ENCODE results near the gene ASIC2.
A peak's percentile ranks its signal among the peaks of the same experiment; 100 is the strongest.

Gene ASIC2

DNA sequence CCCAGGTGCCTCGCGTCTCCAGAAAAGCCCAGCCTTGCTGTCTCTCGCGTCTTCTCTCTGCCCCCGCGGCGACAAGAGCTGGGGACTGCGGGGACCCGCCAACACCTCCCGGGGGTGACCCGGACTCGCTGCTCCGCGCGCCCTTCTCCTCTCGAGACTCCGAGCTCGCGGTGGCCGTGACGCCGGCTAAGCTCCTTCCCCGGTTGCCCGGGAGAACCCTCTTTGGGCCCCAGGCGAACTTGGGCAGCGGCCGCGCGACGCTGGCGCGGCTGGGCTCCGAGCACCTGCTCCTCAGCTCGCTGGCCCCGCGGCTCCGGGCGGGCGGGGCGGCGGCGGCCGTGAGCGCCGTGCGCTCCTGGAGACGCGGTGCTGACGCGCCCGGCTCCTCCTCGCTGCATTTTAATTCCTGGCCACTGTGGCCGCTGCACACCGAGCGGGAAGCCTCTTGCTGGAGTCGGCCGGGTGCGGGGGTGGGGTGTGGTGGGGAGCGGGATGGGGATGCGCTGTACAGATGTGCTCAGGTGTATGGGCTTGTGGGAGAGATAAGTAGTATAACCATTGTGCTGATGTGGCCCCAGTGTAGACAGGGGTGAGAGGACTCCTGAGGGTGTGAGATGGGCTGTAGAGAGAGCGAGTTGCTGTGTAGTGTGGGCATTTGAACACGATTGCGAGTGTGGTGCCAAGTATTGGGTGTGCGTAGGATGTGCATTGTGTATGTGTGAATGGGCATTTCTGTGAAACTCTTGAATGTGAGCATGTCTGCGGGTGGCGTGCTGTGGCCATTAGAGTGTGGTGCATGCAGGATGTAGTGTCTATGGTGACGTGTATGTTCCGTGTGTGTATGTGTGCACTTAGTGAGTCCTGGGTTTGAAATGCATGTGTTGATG is at the start of gene ASIC2:
Gene ASIC2, minus strand, starts transcription at position 315 of the 887 bp plus-strand sequence.
- Mint-ChIP-seq H3K27me3 (peaks cover 37% of the 10 kb centered on the region), H3K4me3 (peak within 1 kb of the TSS; percentile 44), H3K36me3 (no peaks in the 10 kb centered on the region), H3K27ac (no peak within 1 kb of the TSS), H3K4me1 (ENCODE audit: low read depth) (peaks cover 12% of the 10 kb centered on the region), H3K9me3 (ENCODE audit: low read depth) (no peaks in the 10 kb centered on the region)

DNA sequence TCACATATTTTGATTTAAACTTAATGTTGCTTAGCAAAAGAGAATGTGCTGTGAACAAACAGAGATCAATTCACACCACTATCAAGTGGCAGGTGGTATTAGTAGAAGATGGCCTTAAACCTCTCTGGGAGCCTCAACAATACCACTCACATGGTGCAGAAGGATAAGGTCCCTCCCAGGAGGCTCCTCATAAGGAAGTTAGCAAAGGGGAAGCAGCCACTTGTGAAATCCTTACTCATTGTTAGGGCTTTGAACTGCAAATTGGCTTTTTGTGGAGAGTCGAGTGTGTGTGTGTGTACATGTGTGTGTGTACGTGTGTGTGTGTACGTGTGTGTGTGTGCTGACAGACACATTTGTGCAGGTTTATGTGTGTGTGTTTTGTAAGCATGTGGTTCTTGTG is 48.9 kb upstream of the ASIC2 start:
- Mint-ChIP-seq H3K27me3 (peaks cover 15% of the 10 kb centered on the region), H3K4me3 (no peak overlapping the region), H3K9me3 (ENCODE audit: low read depth) (no peaks in the 10 kb centered on the region), H3K27ac (no peak overlapping the region), H3K36me3 (no peaks in the 10 kb centered on the region), H3K4me1 (ENCODE audit: low read depth) (no peaks in the 10 kb centered on the region)

DNA sequence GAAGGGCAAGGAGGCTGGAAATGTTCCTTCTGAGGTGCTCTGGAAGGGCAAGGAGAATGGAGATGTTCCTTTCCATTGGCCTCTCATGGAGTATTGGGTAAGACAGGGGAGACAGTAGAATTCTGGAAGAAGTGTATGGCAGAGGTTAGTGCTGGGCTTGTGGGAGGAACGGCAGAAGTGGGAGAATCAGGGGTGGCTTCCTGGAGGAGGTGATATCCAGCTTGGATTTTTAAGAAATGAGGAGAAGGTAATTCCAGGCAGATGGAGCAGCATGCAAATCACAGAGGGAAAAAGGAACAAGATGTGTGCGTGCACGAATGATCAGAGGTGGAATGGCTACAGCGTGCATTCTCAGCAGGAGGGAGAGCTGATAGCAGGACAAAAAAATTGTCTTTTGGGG is 45.1 kb upstream of the ASIC2 start:
- Mint-ChIP-seq H3K4me3 (no peak overlapping the region), H3K4me1 (ENCODE audit: low read depth) (no peaks in the 10 kb centered on the region), H3K27ac (no peak overlapping the region), H3K9me3 (ENCODE audit: low read depth) (no peaks in the 10 kb centered on the region), H3K27me3 (peaks cover 20% of the 10 kb centered on the region), H3K36me3 (no peaks in the 10 kb centered on the region)

DNA sequence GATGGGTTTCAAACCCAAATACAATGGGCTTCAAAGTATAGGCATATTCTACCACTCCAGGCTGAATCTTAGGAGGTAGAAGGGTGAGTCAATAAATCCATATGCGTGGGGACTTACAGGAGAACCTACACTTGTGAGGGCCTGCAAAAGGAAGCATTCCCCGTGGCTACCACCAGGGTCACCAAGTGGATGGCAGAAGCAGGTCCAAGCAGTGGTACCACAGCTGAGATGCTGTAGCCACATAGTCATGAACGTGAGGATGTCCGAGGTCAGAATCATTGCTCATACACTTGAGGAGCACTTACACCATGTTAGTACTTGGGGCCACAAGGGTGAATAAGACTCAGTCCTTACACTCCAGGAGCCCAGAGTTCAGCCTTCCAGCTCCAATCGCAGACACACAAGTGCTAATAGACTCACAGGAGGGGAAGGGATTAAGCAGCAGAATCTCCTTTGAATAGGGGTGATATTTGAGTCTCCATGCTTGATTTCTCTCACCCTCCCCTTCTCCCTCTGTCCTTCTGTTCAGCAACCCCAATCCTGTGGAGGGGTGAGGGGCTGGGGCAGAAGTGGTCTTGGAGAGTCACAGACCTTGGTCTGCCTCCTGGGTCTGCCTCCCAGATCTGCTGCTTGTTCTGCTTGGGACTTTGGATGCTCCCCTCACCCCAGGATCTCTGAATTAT is 42.5 kb upstream of the ASIC2 start:
- H3K27ac Mint-ChIP-seq, result no peak overlapping the region
- H3K9me3 Mint-ChIP-seq (ENCODE audit: low read depth), result no peaks in the 10 kb centered on the region
- H3K36me3 Mint-ChIP-seq, result no peaks in the 10 kb centered on the region
- no peaks in the 10 kb centered on the region for H3K4me1 Mint-ChIP-seq (ENCODE audit: low read depth)
- peaks cover 12% of the 10 kb centered on the region for H3K27me3 Mint-ChIP-seq
- H3K4me3 Mint-ChIP-seq, result no peak overlapping the region

DNA sequence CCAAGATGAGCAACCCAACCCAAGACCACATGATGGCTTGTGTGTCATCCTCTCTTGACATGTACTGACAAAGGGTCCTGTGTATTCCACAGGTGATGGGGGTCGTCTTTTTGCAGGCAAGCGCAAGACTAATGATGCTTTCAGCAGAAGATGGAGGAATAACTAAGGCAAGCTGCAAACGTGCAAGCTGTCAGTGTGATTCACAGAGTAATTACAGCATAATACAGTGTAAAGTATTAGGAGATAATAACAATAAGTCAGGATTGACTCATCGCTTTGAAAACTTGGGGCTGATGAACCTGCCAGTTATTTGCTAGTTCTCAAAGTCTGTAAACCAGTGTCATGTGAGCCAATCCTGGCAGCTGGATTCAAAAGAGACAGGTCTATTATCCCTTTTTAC is 41.6 kb upstream of the ASIC2 start:
- no peak overlapping the region for H3K4me3 Mint-ChIP-seq
- no peak overlapping the region for H3K27ac Mint-ChIP-seq
- no peaks in the 10 kb centered on the region for H3K9me3 Mint-ChIP-seq (ENCODE audit: low read depth)
- no peaks in the 10 kb centered on the region for H3K36me3 Mint-ChIP-seq
- peaks cover 12% of the 10 kb centered on the region for H3K27me3 Mint-ChIP-seq
- H3K4me1 Mint-ChIP-seq (ENCODE audit: low read depth), result no peaks in the 10 kb centered on the region

GRCh38 chr17:33330877-33331276 is 37.8 kb upstream of the ASIC2 start:
- no peaks in the 10 kb centered on the region for H3K9me3 Mint-ChIP-seq (ENCODE audit: low read depth)
- H3K4me3 Mint-ChIP-seq, result no peak overlapping the region
- H3K36me3 Mint-ChIP-seq, result no peaks in the 10 kb centered on the region
- no peak overlapping the region for H3K27ac Mint-ChIP-seq
- H3K4me1 Mint-ChIP-seq (ENCODE audit: low read depth), result no peaks in the 10 kb centered on the region
- peaks cover 4% of the 10 kb centered on the region for H3K27me3 Mint-ChIP-seq

- H3K9me3 Mint-ChIP-seq (ENCODE audit: low read depth), result no peaks in the 10 kb centered on the region
- H3K27ac Mint-ChIP-seq, result no peak overlapping the region
- H3K4me3 Mint-ChIP-seq, result no peak overlapping the region
- H3K27me3 Mint-ChIP-seq, result peaks cover 4% of the 10 kb centered on the region
- no peaks in the 10 kb centered on the region for H3K4me1 Mint-ChIP-seq (ENCODE audit: low read depth)
- no peaks in the 10 kb centered on the region for H3K36me3 Mint-ChIP-seq
These were observed 35.0 kb upstream of the ASIC2 start for GRCh38 chr17:33328129-33328528.

GRCh38 chr17:33324736-33325135 is 31.6 kb upstream of the ASIC2 start:
- Mint-ChIP-seq H3K36me3 (no peaks in the 10 kb centered on the region), H3K4me3 (no peak overlapping the region)

GRCh38 chr17:33322063-33322462 is 29.0 kb upstream of the ASIC2 start:
- Mint-ChIP-seq H3K9me3 (ENCODE audit: low read depth) (no peaks in the 10 kb centered on the region), H3K4me1 (ENCODE audit: low read depth) (no peaks in the 10 kb centered on the region), H3K27ac (no peak overlapping the region), H3K4me3 (no peak overlapping the region), H3K36me3 (no peaks in the 10 kb centered on the region), H3K27me3 (peaks cover 4% of the 10 kb centered on the region)

More at GRCh38 chr17:33324736-33325135, 31.6 kb upstream of the ASIC2 start:
- Mint-ChIP-seq H3K27me3 (peaks cover 4% of the 10 kb centered on the region), H3K27ac (no peak overlapping the region), H3K4me1 (ENCODE audit: low read depth) (no peaks in the 10 kb centered on the region), H3K9me3 (ENCODE audit: low read depth) (no peaks in the 10 kb centered on the region)

- Mint-ChIP-seq H3K4me3 (no peak overlapping the region), H3K27me3 (peaks cover 2% of the 10 kb centered on the region), H3K9me3 (ENCODE audit: low read depth) (no peaks in the 10 kb centered on the region), H3K36me3 (no peaks in the 10 kb centered on the region), H3K27ac (no peak overlapping the region), H3K4me1 (ENCODE audit: low read depth) (peaks cover 12% of the 10 kb centered on the region)
These were observed 25.1 kb upstream of the ASIC2 start for GRCh38 chr17:33318241-33318640.

DNA sequence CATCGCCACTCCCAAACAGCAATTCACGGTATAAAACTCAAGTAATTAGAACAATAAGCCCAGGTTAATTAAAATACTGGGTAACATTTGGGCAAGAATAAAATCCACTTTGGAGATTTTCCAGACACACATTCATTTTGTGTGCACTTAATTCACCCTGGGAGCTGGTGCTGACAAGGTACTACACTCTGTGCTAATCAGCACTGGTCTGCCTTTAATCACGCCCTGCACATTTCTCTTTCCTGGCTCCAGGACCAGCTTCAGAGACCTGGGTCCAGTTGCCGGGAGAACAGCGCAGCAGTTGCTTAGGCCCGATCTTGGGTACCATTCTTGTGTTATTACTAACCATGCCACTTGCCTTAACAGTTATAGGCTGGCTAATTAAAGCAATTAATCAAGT is 23.7 kb upstream of the ASIC2 start:
- Mint-ChIP-seq H3K4me1 (ENCODE audit: low read depth) (peaks cover 13% of the 10 kb centered on the region), H3K27ac (no peak overlapping the region), H3K4me3 (no peak overlapping the region), H3K9me3 (ENCODE audit: low read depth) (no peaks in the 10 kb centered on the region), H3K36me3 (no peaks in the 10 kb centered on the region), H3K27me3 (peaks cover 9% of the 10 kb centered on the region)

DNA sequence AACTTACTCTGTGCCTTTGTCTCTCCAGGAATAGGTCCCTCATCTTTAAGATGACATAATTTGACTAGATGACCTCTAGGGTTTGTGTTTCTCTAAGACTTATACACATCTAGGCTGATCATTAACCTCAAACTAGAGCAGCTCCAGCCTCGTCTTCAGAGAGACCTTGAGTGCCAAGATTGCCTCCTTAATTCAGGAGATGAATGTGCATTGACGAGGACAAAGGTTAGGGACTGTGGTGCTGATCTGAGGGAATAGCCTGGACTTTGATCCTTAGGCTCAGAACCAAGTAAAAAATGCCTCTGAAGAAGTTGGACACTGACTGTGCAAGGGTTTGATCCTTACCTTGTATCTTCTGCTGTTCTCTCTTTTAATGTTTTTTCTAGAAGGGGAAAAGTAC is 17.2 kb upstream of the ASIC2 start:
- Mint-ChIP-seq H3K4me3 (no peak overlapping the region), H3K36me3 (no peaks in the 10 kb centered on the region), H3K27ac (no peak overlapping the region), H3K27me3 (peaks cover 23% of the 10 kb centered on the region), H3K9me3 (ENCODE audit: low read depth) (no peaks in the 10 kb centered on the region), H3K4me1 (ENCODE audit: low read depth) (peaks cover 13% of the 10 kb centered on the region)

DNA sequence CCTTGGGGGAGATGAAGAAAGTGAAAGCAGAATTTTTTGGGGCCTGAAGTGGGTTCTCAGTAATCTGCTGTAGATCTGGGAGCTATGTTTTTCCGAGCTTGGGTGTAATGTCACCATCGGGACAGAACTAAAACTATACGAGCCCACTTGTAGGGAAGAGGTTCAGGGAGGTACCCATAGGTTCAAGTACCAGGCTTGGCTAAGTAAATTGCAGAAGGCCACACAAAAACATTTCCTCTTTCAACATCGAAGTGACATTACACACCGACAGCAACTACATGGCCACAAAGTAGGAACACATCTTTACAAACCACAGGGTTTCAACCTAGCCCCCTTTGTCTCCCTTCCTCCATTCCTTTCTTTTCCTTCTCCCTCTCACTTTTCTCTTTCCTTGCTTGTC is 10.2 kb upstream of the ASIC2 start:
- peaks cover 16% of the 10 kb centered on the region for H3K27me3 Mint-ChIP-seq
- H3K9me3 Mint-ChIP-seq (ENCODE audit: low read depth), result no peaks in the 10 kb centered on the region
- peaks cover 20% of the 10 kb centered on the region for H3K4me1 Mint-ChIP-seq (ENCODE audit: low read depth)
- H3K27ac Mint-ChIP-seq, result no peak overlapping the region
- H3K4me3 Mint-ChIP-seq, result no peak overlapping the region
- H3K36me3 Mint-ChIP-seq, result no peaks in the 10 kb centered on the region

GRCh38 chr17:33302394-33302793 is 9.3 kb upstream of the ASIC2 start:
- no peak overlapping the region for H3K27ac Mint-ChIP-seq
- H3K27me3 Mint-ChIP-seq, result peaks cover 13% of the 10 kb centered on the region
- peaks cover 20% of the 10 kb centered on the region for H3K4me1 Mint-ChIP-seq (ENCODE audit: low read depth)
- no peaks in the 10 kb centered on the region for H3K9me3 Mint-ChIP-seq (ENCODE audit: low read depth)
- H3K4me3 Mint-ChIP-seq, result no peak overlapping the region
- H3K36me3 Mint-ChIP-seq, result no peaks in the 10 kb centered on the region

- Mint-ChIP-seq H3K9me3 (ENCODE audit: low read depth) (no peaks in the 10 kb centered on the region), H3K27ac (no peak overlapping the region), H3K27me3 (peaks cover 7% of the 10 kb centered on the region), H3K4me3 (no peak overlapping the region), H3K36me3 (no peaks in the 10 kb centered on the region), H3K4me1 (ENCODE audit: low read depth) (peaks cover 20% of the 10 kb centered on the region)
These were observed 7.1 kb upstream of the ASIC2 start for GRCh38 chr17:33300241-33300640.
